ENCODE data around the gene IFNL2. TPM values are rescaled to one million over a fixed set of nuclear protein-coding genes. Genes with fewer than 3 reads are reported as not detected.
A peak's percentile ranks its signal among the peaks of the same experiment; 100 is the strongest.

Gene IFNL2
- total and polyA plus RNA-seq, 2 of the 4 experiments (the other 2 are of a cell fraction) = not detected

- ChIA-PET CTCF (no interaction called here), POLR2A (ENCODE audit: unreplicated experiment) (no interaction called here)
- no peaks in the 10 kb centered on the region for H3K9me1 ChIP-seq (ENCODE audit: insufficient read depth, low read length)
- no peaks in the 10 kb centered on the region for H3K79me1 ChIP-seq (ENCODE audit: low read depth in 1 of 2, low read length in 2 of 2)
- ATAC-seq (ENCODE audit: low read depth) (no peak), DNase-seq (no peak)
- no peaks in the 10 kb centered on the region for H3K36me3 ChIP-seq (ENCODE audit: control insufficient read depth, insufficient read depth, low read length)
- H3K27me3 ChIP-seq (ENCODE audit: control insufficient read depth, insufficient read depth, low read length) = peaks cover 30% of the 10 kb centered on the region
- H4K91ac ChIP-seq (ENCODE audit: insufficient read depth, low read depth, low read length) = no peak overlapping the region
- dilution Hi-C loops (cut with HindIII; ENCODE audit: low sequenced_read_pairs, unreplicated experiment) = no loop called here
- peak overlapping the region; percentile 51 for H2AFZ ChIP-seq (replicated peaks; ENCODE audit: low read length, poor library complexity)
- H4K5ac ChIP-seq (ENCODE audit: low read depth, low read length) = no peak overlapping the region
- no peak overlapping the region for H3K4me3 ChIP-seq (ENCODE audit: insufficient read depth, low read depth, low read length)
- no peak overlapping the region for H2BK120ac ChIP-seq (ENCODE audit: low read depth, low read length)
- no peak for TF ChIP-seq CEBPB (IDR thresholded peaks at IDR 0.05; ENCODE audit: low read depth, low read length)
- no peak for TF ChIP-seq SMC3 (IDR thresholded peaks at IDR 0.05; ENCODE audit: low read depth, low read length)
- in situ Hi-C loops (cut with MboI; ENCODE audit: low sequenced_read_pairs) = no loop called here
- H4K8ac ChIP-seq (ENCODE audit: low read depth in 2 of 2, low read length in 2 of 2) = no peak overlapping the region
- no peak overlapping the region for H3K4me2 ChIP-seq (ENCODE audit: low read depth, low read length)
- peak overlapping the region; percentile 32 for H2BK5ac ChIP-seq (ENCODE audit: low read depth, low read length, poor library complexity, severe bottlenecking)
- peak overlapping the region; percentile 8; the same call in 1 of the 2 replicates for H2AK5ac ChIP-seq (ENCODE audit: low read depth, low read length)
- H3K4ac ChIP-seq (ENCODE audit: low read depth, low read length) = no peak overlapping the region
- no peak overlapping the region for H2BK15ac ChIP-seq (ENCODE audit: low read depth, low read length)
- no peak overlapping the region for H3K14ac ChIP-seq (replicated peaks; ENCODE audit: low read depth, low read length)
- no peak overlapping the region for H3K18ac ChIP-seq (ENCODE audit: low read depth, low read length)
- H3K56ac ChIP-seq (ENCODE audit: extremely low read depth, insufficient read depth, low read length) = no peak overlapping the region
- no TSS peak for BruUV-seq (replicated peaks)
- intact Hi-C loops (cut with micrococcal nuclease) = no loop called here
- no peak overlapping the region for H3K9ac ChIP-seq (ENCODE audit: low read depth, low read length)
- H3K27ac ChIP-seq (ENCODE audit: insufficient read depth, low read length) = no peak overlapping the region
- no peak overlapping the region for H2BK20ac ChIP-seq (ENCODE audit: low read depth, low read length)
- H3K23ac ChIP-seq (ENCODE audit: low read depth, low read length) = no peak overlapping the region; the same call in 1 of the 2 replicates
- H4K20me1 ChIP-seq (ENCODE audit: insufficient read depth, low read length) = no peaks in the 10 kb centered on the region; the same call in 1 of the 2 replicates
- 93% methylated on average over 4 of the region's 5 CpGs; no CpG with 5 or more reads in 1 of the 2 experiments for WGBS, 2 experiments (ENCODE audit: extremely low coverage in 2 of 2, insufficient read length in 1 of 2)
- H2AK9ac ChIP-seq (replicated peaks; ENCODE audit: low read depth, low read length, poor library complexity) = peak overlapping the region; percentile 76
- H3K4me1 ChIP-seq (ENCODE audit: control insufficient read depth, insufficient read depth, low read length) = peaks cover 2% of the 10 kb centered on the region; the same call in 1 of the 2 replicates
- H3K9me3 ChIP-seq (ENCODE audit: control insufficient read depth, insufficient read depth, low read length) = no peaks in the 10 kb centered on the region
Measured at GRCh38 chr19:39319098-39319891, 51.1 kb downstream of the IFNL2 start.

Other genes starting within 250 kb of the IFNL2 start
- under 0.01 and 0.18 TPM in 2 replicates for gene FBXO27, start 235.8 kb upstream of the IFNL2 start, total RNA-seq (2012; rRNA removed)
- gene FBXO27, start 235.8 kb upstream of the IFNL2 start, polyA plus RNA-seq (2012; rRNA removed) = 0.50 and 0.57 TPM in 2 replicates
- gene ACP7, start 184.0 kb upstream of the IFNL2 start, total RNA-seq (2012; rRNA removed) = not detected in 2 replicates
- gene ACP7, start 184.0 kb upstream of the IFNL2 start, polyA plus RNA-seq (2012; rRNA removed) = not detected in 2 replicates
- gene PAK4, start 142.6 kb upstream of the IFNL2 start, total RNA-seq (2012; rRNA removed) = 2.0 and 2.8 TPM in 2 replicates
- gene PAK4, start 142.6 kb upstream of the IFNL2 start, polyA plus RNA-seq (2012; rRNA removed) = 27.2 and 35.5 TPM in 2 replicates
- not detected in 2 replicates for gene NCCRP1, start 71.4 kb upstream of the IFNL2 start, total RNA-seq (2012; rRNA removed)
- not detected in 2 replicates for gene NCCRP1, start 71.4 kb upstream of the IFNL2 start, polyA plus RNA-seq (2012; rRNA removed)
- not detected in 2 replicates for gene SYCN, start 64.1 kb upstream of the IFNL2 start, total RNA-seq (2012; rRNA removed)
- gene SYCN, start 64.1 kb upstream of the IFNL2 start, polyA plus RNA-seq (2012; rRNA removed) = not detected in 2 replicates
- gene IFNL3, start 23.4 kb upstream of the IFNL2 start, total RNA-seq (2012; rRNA removed) = not detected in 2 replicates
- gene IFNL3, start 23.4 kb upstream of the IFNL2 start, polyA plus RNA-seq (2012; rRNA removed) = not detected in 2 replicates
- gene IFNL4, start 19.5 kb upstream of the IFNL2 start, total RNA-seq (2012; rRNA removed) = not detected in 2 replicates
- gene IFNL4, start 19.5 kb upstream of the IFNL2 start, polyA plus RNA-seq (2012; rRNA removed) = not detected in 2 replicates
- not detected in 2 replicates for gene IFNL1, start 28.0 kb downstream of the IFNL2 start, total RNA-seq (2012; rRNA removed)
- not detected in 2 replicates for gene IFNL1, start 28.0 kb downstream of the IFNL2 start, polyA plus RNA-seq (2012; rRNA removed)
- under 0.01 TPM in 2 replicates for gene LRFN1, start 52.5 kb downstream of the IFNL2 start, total RNA-seq (2012; rRNA removed)
- 0.47 and 0.48 TPM in 2 replicates for gene LRFN1, start 52.5 kb downstream of the IFNL2 start, polyA plus RNA-seq (2012; rRNA removed)
- gene GMFG, start 67.6 kb downstream of the IFNL2 start, total RNA-seq (2012; rRNA removed) = 0.28 TPM in 1 of 2 replicates, not detected in the other
- 0.33 and 0.55 TPM in 2 replicates for gene GMFG, start 67.6 kb downstream of the IFNL2 start, polyA plus RNA-seq (2012; rRNA removed)
- 18.3 and 19.2 TPM in 2 replicates for gene SAMD4B, start 74.0 kb downstream of the IFNL2 start, total RNA-seq (2012; rRNA removed)
- gene SAMD4B, start 74.0 kb downstream of the IFNL2 start, polyA plus RNA-seq (2012; rRNA removed) = 97.2 and 119 TPM in 2 replicates
- gene PAF1, start 122.7 kb downstream of the IFNL2 start, total RNA-seq (2012; rRNA removed) = 45.7 and 57.8 TPM in 2 replicates
- 54.3 and 61.6 TPM in 2 replicates for gene PAF1, start 122.7 kb downstream of the IFNL2 start, polyA plus RNA-seq (2012; rRNA removed)
- gene MED29, start 123.0 kb downstream of the IFNL2 start, total RNA-seq (2012; rRNA removed) = 15.6 and 17.6 TPM in 2 replicates
- gene MED29, start 123.0 kb downstream of the IFNL2 start, polyA plus RNA-seq (2012; rRNA removed) = 26.9 and 28.8 TPM in 2 replicates
- gene ZFP36, start 138.5 kb downstream of the IFNL2 start, total RNA-seq (2012; rRNA removed) = 1.4 and 3.1 TPM in 2 replicates
- 45.0 and 50.5 TPM in 2 replicates for gene ZFP36, start 138.5 kb downstream of the IFNL2 start, polyA plus RNA-seq (2012; rRNA removed)
- 6.5 and 7.8 TPM in 2 replicates for gene PLEKHG2, start 144.3 kb downstream of the IFNL2 start, total RNA-seq (2012; rRNA removed)
- gene PLEKHG2, start 144.3 kb downstream of the IFNL2 start, polyA plus RNA-seq (2012; rRNA removed) = 28.3 and 33.2 TPM in 2 replicates
- 320 and 410 TPM in 2 replicates for gene RPS16, start 167.6 kb downstream of the IFNL2 start, total RNA-seq (2012; rRNA removed)
- 3,500 and 3,524 TPM in 2 replicates for gene RPS16, start 167.6 kb downstream of the IFNL2 start, polyA plus RNA-seq (2012; rRNA removed)
- 75.3 and 86.9 TPM in 2 replicates for gene SUPT5H, start 177.2 kb downstream of the IFNL2 start, total RNA-seq (2012; rRNA removed)
- gene SUPT5H, start 177.2 kb downstream of the IFNL2 start, polyA plus RNA-seq (2012; rRNA removed) = 116 and 117 TPM in 2 replicates
- gene TIMM50, start 212.4 kb downstream of the IFNL2 start, total RNA-seq (2012; rRNA removed) = 52.0 and 53.3 TPM in 2 replicates
- 76.8 and 89.9 TPM in 2 replicates for gene TIMM50, start 212.4 kb downstream of the IFNL2 start, polyA plus RNA-seq (2012; rRNA removed)
- gene DLL3, start 230.6 kb downstream of the IFNL2 start, total RNA-seq (2012; rRNA removed) = 0.28 and 0.36 TPM in 2 replicates
- 1.3 and 1.9 TPM in 2 replicates for gene DLL3, start 230.6 kb downstream of the IFNL2 start, polyA plus RNA-seq (2012; rRNA removed)
- not detected in 2 replicates for gene SELENOV, start 246.7 kb downstream of the IFNL2 start, total RNA-seq (2012; rRNA removed)
- not detected in 2 replicates for gene SELENOV, start 246.7 kb downstream of the IFNL2 start, polyA plus RNA-seq (2012; rRNA removed)